Activated naive CD4-positive, alpha-beta T cell treated with anti-CD3 and anti-CD28 coated beads, Interleukin-2, amount 10 ng/mL, durations not matched to agents 7 days and 5 days (primary cell): ENCODE results near the gene MRPL16.
"Not testable (repeated sequence)": the region's sequence is repeated elsewhere in the genome, so short reads cannot be mapped to it uniquely, and the experiment has no call there.

Experiments
- CTCF ChIA-PET: fragments of 350-600 bp; sonication (Branson Sonifier 250); formaldehyde crosslinking; loops from one replicate; lab custom pipeline; 2021; ENCODE audit warnings: antibody characterized with exemption; lab: Charles Lee
- DNase-seq: peaks from one replicate; pipeline ENCODE4 v3.0.0-alpha.2; 2020
- H3K27ac Mint-ChIP-seq: one replicate; pipeline ENCODE4 v1.8.0; 2021; ENCODE audit warnings: mild to moderate bottlenecking, moderate library complexity, mixed read lengths
- H3K27me3 Mint-ChIP-seq: one replicate; pipeline ENCODE4 v1.8.0; 2021; ENCODE audit warnings: mild to moderate bottlenecking, mixed read lengths
- H3K36me3 Mint-ChIP-seq: one replicate; pipeline ENCODE4 v1.8.0; 2021; ENCODE audit warnings: mixed read lengths
- H3K4me1 Mint-ChIP-seq: one replicate; pipeline ENCODE4 v1.8.0; 2021; ENCODE audit warnings: mixed read lengths
- H3K4me3 Mint-ChIP-seq: one replicate; pipeline ENCODE4 v1.8.0; 2021; ENCODE audit warnings: mild to moderate bottlenecking, moderate library complexity, mixed read lengths
- H3K9me3 Mint-ChIP-seq: one replicate; pipeline ENCODE4 v1.8.0; 2021; ENCODE audit warnings: mixed read lengths

Gene MRPL16

DNA sequence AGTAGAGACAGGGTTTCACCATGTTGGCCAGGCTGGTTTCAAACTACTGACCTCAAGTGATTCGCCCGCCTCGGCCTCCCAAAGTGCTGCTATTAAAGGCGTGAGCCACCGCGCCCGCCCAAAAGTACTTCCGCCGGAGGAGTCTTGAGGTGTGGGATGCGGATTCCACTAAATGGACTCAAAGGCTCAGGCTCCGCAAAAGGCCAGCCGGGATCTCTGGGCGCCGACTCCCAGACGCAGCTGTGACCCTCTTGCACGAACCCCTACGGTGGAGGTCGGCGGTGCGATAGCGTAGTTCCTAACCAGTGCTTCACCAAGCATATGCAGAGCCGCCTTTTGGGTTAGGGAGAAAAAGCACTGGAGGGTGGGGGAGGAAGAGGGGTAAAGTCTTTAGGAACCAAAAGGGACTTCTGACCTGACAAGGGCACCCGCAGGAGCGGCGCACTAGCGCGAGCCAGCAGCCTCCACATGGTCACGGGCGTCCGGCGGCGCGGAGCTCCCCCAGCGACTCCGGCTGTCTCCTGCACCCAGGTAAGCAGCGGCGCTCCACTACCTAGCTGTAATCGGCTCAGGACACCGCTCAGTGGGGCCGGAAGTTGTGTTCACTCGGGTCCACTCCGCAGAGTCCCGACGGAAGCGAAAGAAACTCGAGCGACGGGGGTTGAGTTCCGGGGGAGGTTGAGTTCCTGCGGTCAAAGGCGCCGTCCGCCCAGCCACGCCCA, at the start of gene MRPL16:
Gene MRPL16 (minus strand): TSS at position 590 of the 722 bp plus-strand sequence. CDS start 120 bp downstream, at position 470.
- Mint-ChIP-seq H3K27ac (peak within 1 kb of the TSS; percentile 95), H3K36me3 (peaks cover 28% of the 10 kb centered on the region), H3K4me3 (peak within 1 kb of the TSS; percentile 93), H3K9me3 (peaks cover 4% of the 10 kb centered on the region), H3K27me3 (no peaks in the 10 kb centered on the region), H3K4me1 (peaks cover 53% of the 10 kb centered on the region)
- DNase-seq: peak; percentile 94
- CTCF ChIA-PET: interaction anchor here (0.6 to 7.2 kb wide), 5 partner anchors 9 to 109 kb away, joined by 3 to 34 read pairs (median 3); partner anchors contain the start of gene STX3

DNA sequence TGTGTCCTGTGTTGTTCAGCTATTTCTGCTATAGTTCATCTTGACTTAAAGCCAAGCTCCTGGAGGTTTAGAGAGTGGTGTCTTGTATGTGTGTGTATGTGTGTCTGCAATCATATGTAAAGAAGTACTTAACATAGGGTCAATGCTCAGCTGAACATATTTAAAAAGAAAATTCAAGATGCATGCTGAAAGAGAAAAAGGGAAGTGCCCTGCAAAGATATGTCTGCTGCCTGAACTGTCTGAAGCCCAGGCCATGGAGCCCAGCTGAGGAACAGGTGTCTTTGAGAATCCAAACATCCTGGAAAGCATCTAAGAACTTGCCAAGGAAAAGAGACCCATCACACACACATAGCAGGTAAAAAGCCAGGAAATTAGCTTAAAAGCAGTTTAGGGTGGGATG, 49.1 kb upstream of the MRPL16 start:
- DNase-seq: no peak
- Mint-ChIP-seq H3K27ac (no peak overlapping the region), H3K4me1 (peaks cover 27% of the 10 kb centered on the region), H3K27me3 (peaks cover 4% of the 10 kb centered on the region), H3K36me3 (peaks cover 1% of the 10 kb centered on the region), H3K9me3 (no peaks in the 10 kb centered on the region), H3K4me3 (no peak overlapping the region)
- CTCF ChIA-PET: no interaction called here

DNA sequence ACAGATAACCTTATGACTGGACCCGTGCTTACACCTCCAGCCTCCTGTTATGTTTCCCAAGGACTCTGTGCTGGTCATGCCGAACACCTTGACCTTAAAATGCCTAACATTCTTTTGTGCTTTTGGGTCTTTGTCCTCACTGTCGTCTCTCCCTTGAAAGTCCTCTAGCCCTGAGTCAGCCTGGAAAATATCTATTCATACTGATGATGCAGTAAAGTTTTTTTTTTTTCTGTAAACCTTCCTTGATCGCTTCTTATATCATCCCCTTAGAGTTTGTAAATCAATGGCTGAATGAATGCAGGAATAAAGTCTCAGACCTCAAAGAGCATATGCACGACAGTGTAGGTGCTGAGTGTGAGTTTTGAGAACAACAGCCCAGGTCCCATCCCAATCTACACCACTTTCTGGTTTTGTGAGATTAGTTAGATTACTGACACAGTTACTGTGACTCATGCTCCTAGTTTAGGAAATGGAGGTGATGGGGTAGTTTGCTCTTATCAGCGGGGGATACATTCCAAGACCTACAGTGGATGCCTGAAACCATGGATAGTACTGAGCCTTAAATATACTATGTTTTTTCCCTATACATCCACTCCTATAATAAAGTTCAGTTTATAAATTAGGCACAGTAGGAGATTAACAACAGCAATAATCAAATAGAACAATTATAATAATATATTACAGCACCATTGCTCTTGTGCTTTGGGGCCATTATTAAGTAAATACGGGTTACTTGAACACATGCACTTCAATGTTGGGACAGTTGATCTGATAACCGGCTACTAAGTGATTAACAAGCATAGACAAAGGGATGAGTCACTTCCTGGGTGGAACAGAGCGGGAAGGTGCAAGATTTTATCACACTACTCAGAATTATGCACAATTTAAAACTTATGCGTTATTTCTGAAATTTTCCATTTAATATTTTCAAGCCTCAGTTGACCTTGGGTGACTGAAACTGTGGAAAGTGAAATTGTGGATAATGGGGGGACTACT, 47.2 kb upstream of the MRPL16 start:
- DNase-seq: peak; percentile 25
- no peak overlapping the region for H3K4me3 Mint-ChIP-seq
- H3K27me3 Mint-ChIP-seq: peaks cover 4% of the 10 kb centered on the region
- peak overlapping the region; percentile 70 for H3K27ac Mint-ChIP-seq
- H3K36me3 Mint-ChIP-seq: peaks cover 1% of the 10 kb centered on the region
- no peaks in the 10 kb centered on the region for H3K9me3 Mint-ChIP-seq
- peaks cover 27% of the 10 kb centered on the region for H3K4me1 Mint-ChIP-seq
- CTCF ChIA-PET: no interaction called here

DNA sequence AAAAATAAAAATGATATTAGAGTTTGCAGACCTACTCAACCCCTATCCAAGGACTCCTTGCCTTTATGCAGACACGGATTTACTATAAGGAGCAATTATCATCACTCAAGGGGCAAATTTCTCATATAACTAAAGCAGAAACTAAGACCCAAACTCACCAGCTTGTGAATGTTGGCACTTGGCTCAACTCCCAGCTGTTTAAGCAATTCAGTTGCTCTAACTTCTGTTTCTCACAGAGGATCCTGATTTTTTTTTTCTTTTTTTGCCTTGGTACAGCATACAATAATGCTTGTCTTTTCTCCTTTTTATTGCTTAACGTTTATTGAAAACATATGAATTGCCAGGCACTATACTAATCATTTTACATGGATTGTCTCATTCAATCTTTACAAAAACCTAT, 44.3 kb upstream of the MRPL16 start:
- H3K36me3 Mint-ChIP-seq: no peaks in the 10 kb centered on the region
- H3K4me3 Mint-ChIP-seq: no peak overlapping the region
- H3K9me3 Mint-ChIP-seq: peaks cover 2% of the 10 kb centered on the region
- no peak for DNase-seq
- CTCF ChIA-PET: interaction anchor here (0.7 kb wide), 1 partner anchor 88 kb away, joined by 3 read pairs; no protein-coding TSS in a partner anchor
- no peaks in the 10 kb centered on the region for H3K27me3 Mint-ChIP-seq
- H3K27ac Mint-ChIP-seq: no peak overlapping the region
- peaks cover 27% of the 10 kb centered on the region for H3K4me1 Mint-ChIP-seq

DNA sequence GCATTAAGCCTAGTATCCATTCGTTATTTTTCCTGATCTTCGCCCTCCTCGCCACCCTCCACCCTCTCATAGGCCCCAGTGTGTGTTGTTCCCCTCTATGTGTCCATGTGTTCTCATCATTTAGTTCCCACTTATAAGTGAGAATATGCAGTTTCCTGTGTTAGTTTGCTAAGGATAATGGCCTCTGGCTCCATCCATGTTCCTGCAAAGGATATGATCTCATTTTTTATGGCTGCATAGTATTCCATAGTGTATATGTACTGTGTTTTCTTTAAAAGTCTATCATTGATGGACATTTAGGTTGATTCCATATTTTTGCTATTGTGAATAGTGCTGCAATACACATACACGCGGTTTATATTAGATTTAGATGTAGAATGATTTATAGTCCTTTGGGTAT, 40.8 kb upstream of the MRPL16 start:
- H3K9me3 Mint-ChIP-seq, H3K36me3 Mint-ChIP-seq, H3K4me3 Mint-ChIP-seq, CTCF ChIA-PET, H3K27ac Mint-ChIP-seq, H3K4me1 Mint-ChIP-seq, H3K27me3 Mint-ChIP-seq, DNase-seq: not testable (repeated sequence)

DNA sequence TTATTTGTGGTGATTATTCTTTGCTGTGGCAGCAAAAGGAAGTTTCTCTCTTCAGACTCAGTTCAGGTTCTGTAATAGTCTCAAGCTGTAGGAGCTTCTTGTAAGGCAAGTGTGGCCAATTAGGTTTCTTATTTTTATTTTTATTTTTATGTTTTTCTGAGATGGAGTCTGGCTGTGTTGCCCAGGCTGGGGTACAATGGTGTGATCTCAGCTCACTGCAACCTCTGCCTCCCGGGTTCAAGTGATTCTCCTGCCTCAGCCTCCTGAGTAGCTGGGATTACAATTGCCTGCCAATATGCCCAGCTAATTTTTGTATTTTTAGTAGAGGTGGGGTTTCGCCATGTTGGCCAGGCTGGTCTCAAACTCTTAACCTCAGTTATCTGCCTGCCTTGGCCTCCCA, 39.0 kb upstream of the MRPL16 start:
- H3K4me3 Mint-ChIP-seq, H3K27me3 Mint-ChIP-seq, DNase-seq, CTCF ChIA-PET, H3K4me1 Mint-ChIP-seq, H3K36me3 Mint-ChIP-seq, H3K27ac Mint-ChIP-seq, H3K9me3 Mint-ChIP-seq: not testable (repeated sequence)

DNA sequence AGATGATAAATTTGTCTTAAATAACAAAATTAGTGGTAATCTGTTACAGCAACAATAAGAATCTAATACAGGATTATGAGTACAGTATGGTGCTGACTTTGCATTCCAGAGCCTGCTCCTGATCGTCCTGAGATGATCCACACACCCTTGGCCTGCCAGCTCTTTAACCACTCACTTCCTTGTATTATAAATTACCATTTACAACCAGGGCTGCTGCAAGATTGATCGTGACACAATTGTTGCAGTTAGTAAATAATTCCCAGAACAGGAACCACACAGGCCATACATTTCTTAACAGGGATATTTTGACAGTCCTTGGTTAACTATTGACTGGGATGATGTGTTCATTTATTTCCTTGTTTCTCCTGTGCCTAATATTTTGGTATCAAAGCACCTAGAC, 38.6 kb upstream of the MRPL16 start:
- H3K27me3 Mint-ChIP-seq: peaks cover under 1% of the 10 kb centered on the region
- peaks cover 2% of the 10 kb centered on the region for H3K9me3 Mint-ChIP-seq
- H3K4me1 Mint-ChIP-seq: no peaks in the 10 kb centered on the region
- H3K4me3 Mint-ChIP-seq: no peak overlapping the region
- no peaks in the 10 kb centered on the region for H3K36me3 Mint-ChIP-seq
- H3K27ac Mint-ChIP-seq: no peak overlapping the region
- DNase-seq: no peak
- CTCF ChIA-PET: no interaction called here

DNA sequence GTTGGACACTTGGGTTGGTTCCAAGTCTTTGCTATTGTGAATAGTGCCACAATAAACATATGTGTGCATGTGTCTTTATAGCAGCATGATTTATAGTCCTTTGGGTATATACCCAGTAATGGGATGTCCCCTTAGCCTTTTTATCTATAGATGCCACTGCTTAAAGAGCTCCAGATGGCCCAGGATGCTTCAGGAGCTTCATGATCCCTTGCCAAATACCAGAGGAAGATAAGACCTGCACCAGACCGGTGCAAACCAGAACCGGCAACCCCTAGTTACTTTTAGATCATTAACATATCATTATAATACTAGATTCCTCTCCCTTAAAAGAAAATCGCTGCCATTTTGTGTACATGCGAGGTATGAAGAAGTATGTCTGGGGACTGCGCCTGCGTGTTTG, 37.9 kb upstream of the MRPL16 start:
- H3K27me3 Mint-ChIP-seq, H3K4me3 Mint-ChIP-seq, H3K36me3 Mint-ChIP-seq, CTCF ChIA-PET, H3K9me3 Mint-ChIP-seq, H3K27ac Mint-ChIP-seq, H3K4me1 Mint-ChIP-seq, DNase-seq: not testable (repeated sequence)

DNA sequence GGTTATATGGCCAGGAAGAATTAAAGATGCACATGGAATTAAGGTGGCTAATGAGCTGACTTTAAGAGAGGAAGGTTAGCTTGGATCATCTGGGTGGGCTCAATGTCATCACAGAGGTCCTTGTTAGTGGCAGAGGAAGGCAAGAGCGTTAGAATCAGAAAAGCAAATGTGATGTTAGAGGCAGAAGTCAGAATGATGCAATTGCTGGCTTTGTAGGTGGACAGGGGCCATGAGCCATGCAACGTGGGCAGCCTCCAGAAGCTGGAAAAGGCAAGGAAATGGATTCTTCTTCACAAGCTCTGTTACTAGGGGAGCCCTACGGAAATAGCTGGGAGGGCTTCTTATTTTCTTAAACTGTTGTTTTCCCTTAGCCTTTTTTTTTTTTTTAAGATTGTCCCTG, 37.0 kb upstream of the MRPL16 start:
- CTCF ChIA-PET: no interaction called here
- DNase-seq: no peak
- Mint-ChIP-seq H3K4me3 (no peak overlapping the region), H3K27me3 (peaks cover 8% of the 10 kb centered on the region), H3K36me3 (no peaks in the 10 kb centered on the region), H3K4me1 (no peaks in the 10 kb centered on the region), H3K9me3 (peaks cover 2% of the 10 kb centered on the region), H3K27ac (no peak overlapping the region)

DNA sequence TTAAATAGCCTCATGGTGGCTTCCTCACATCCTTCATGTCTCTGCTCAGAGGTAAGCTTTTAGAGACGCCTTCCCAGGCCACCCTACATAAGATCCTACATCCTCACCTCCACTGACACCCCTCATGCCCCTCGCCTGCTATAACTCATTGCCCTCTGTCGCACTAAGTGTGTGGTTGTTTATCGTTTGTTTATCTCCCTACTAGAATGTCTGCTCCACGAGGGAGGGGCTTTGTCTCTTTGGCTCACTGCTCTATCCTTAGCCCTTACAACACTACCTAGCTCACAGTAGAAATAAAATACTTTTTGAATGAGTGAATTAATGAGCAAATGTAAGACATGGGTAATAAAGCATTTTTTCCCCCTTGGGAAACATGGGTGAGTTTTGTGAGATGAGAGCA, 36.0 kb upstream of the MRPL16 start:
- H3K27ac Mint-ChIP-seq: peak overlapping the region; percentile 4
- peaks cover 11% of the 10 kb centered on the region for H3K27me3 Mint-ChIP-seq
- H3K9me3 Mint-ChIP-seq: peaks cover 2% of the 10 kb centered on the region
- CTCF ChIA-PET: no interaction called here
- H3K36me3 Mint-ChIP-seq: no peaks in the 10 kb centered on the region
- no peaks in the 10 kb centered on the region for H3K4me1 Mint-ChIP-seq
- H3K4me3 Mint-ChIP-seq: no peak overlapping the region
- DNase-seq: no peak

DNA sequence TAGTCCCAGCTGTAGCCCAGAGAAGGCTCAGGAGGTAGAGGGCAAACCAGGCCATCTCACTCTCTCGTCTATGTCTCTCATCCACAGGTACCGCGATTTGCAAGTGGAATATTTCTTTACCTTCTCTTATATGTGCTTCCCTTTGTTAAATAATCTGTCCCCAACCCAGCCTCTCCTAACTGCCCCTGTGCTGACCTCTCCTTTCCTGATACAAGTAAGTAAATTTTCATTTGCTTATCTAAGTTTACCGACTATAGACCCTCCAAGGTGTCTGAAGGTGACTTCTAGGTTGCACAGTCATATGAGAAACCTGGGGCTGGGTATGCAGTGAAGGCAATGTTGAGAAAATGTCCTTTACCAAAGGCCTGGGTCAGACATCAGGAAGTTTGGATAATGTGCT, 34.8 kb upstream of the MRPL16 start, which contains the start of gene CBLIF:
Gene CBLIF (minus strand): TSS at position 101 of the 400 bp plus-strand sequence. CDS start 46 bp downstream, at position 55.
- Mint-ChIP-seq H3K9me3 (no peaks in the 10 kb centered on the region), H3K4me1 (no peaks in the 10 kb centered on the region), H3K36me3 (no peaks in the 10 kb centered on the region), H3K4me3 (no peak within 1 kb of the TSS), H3K27me3 (peaks cover 11% of the 10 kb centered on the region), H3K27ac (no peak within 1 kb of the TSS)
- CTCF ChIA-PET: interaction anchor here (0.6 kb wide), 1 partner anchor 38 kb away, joined by 3 read pairs; no protein-coding TSS in a partner anchor
- no peak for DNase-seq

DNA sequence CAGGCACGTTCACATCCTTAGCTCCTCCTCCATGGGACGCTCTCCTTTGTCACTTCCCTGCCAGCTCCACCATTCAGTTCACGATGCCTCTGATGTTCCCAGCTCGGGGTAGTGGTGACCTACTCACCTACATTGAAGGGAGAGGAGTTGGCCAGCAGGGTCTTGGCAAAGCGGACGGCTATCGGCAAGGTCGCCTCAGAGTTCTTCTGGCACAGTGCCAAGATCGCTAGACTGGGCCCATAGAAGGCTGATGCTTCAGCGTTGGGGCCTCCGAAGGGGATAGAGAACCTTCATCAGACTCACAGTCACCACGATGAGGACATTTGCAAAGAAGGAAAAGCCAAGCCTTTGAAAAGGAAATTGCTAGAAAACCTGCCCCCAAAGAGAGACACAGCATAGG, 31.7 kb upstream of the MRPL16 start:
- Mint-ChIP-seq H3K4me3 (no peak overlapping the region), H3K9me3 (no peaks in the 10 kb centered on the region), H3K36me3 (no peaks in the 10 kb centered on the region), H3K27me3 (peaks cover 11% of the 10 kb centered on the region), H3K27ac (no peak overlapping the region), H3K4me1 (no peaks in the 10 kb centered on the region)
- CTCF ChIA-PET: no interaction called here
- DNase-seq: no peak

DNA sequence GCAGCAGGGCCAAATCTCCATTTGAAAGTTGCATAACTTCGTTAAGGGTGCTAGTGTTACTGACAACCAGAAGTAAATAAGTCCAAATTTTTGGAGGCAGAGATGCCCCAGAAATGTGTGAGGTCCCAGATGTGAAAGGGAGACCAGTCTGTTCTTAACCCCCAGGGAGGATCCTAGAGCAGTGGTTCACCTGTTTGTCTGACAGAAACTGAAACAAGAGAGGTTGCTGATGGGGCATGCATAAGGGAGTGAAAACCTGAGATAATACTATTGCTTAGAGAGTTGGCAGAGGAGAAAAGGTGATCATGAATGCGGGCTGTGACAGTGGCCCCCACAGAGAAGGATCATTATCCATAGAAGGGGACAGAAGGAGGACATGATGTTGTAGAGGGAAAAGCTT, 30.9 kb upstream of the MRPL16 start:
- H3K27me3 Mint-ChIP-seq: peaks cover 11% of the 10 kb centered on the region
- H3K4me3 Mint-ChIP-seq: no peak overlapping the region
- no peak overlapping the region for H3K27ac Mint-ChIP-seq
- CTCF ChIA-PET: no interaction called here
- H3K9me3 Mint-ChIP-seq: no peaks in the 10 kb centered on the region
- H3K4me1 Mint-ChIP-seq: no peaks in the 10 kb centered on the region
- no peak for DNase-seq
- H3K36me3 Mint-ChIP-seq: no peaks in the 10 kb centered on the region

DNA sequence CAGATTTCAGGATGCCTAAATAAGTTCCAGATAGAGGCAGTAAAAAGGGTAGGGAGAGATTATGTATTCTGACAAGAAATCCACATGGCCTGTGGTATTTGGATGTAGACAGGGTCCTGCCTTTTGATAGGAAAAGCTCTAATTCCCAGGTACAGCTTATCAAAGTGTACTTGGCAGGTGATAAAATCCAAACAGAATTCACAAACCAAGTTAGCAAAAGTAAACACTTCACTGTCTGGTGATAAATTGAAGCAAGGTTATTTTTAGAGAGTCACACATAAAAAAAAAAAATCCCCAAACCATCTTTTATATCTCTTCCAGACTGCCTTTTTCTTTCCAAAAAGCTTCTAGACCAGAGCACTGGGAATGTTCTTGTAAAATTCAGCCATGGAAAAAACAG, 29.0 kb upstream of the MRPL16 start:
- H3K27ac Mint-ChIP-seq: no peak overlapping the region

More for the DNA sequence above, 29.0 kb upstream of the MRPL16 start:
- H3K27me3 Mint-ChIP-seq: peaks cover 11% of the 10 kb centered on the region
- no peaks in the 10 kb centered on the region for H3K9me3 Mint-ChIP-seq
- no peak overlapping the region for H3K4me3 Mint-ChIP-seq
- CTCF ChIA-PET: no interaction called here
- H3K4me1 Mint-ChIP-seq: no peaks in the 10 kb centered on the region
- H3K36me3 Mint-ChIP-seq: no peaks in the 10 kb centered on the region
- DNase-seq: no peak
